GM12878 (cell line): ENCODE data around the gene BCR. TPM values are rescaled to one million over a fixed set of nuclear protein-coding genes. Genes with fewer than 3 reads are reported as not detected.

ENCODE experiments used
- BMI1 ChIP-seq: fragments of 450-650 bp; IDR thresholded peaks from 2 replicates; pipeline ENCODE4 v1.6.1; 2016; ENCODE audit warnings: mild to moderate bottlenecking, moderate library complexity, borderline replicate concordance
- NR2F1 ChIP-seq: fragments of 450-650 bp; conservative IDR thresholded peaks from 2 replicates; pipeline ENCODE4 v1.6.1; 2017; ENCODE audit warnings: mild to moderate bottlenecking
- PAX8 ChIP-seq: fragments of 450-650 bp; IDR thresholded peaks from 2 replicates; pipeline ENCODE4 v1.6.1; 2017; ENCODE audit warnings: mild to moderate bottlenecking, moderate library complexity
- POLR2AphosphoS2 ChIP-seq: IDR thresholded peaks from 2 replicates; pipeline ENCODE4 v1.6.1; 2011; ENCODE audit warnings: low read depth, mild to moderate bottlenecking, low read length, improper control_type of control experiment, moderate library complexity
- SREBF1 ChIP-seq: IDR thresholded peaks from 2 replicates; pipeline ENCODE4 v1.6.1; 2012; ENCODE audit warnings: mild to moderate bottlenecking, low read length
- SUPT20H ChIP-seq: IDR thresholded peaks from 2 replicates; pipeline ENCODE4 v1.6.1; 2011; ENCODE audit warnings: low read depth, mild to moderate bottlenecking, low read length, moderate library complexity, borderline replicate concordance; ENCODE audit not compliant: control insufficient read depth
- TAF1 ChIP-seq: IDR thresholded peaks from 2 replicates; pipeline ENCODE4 v1.6.1; 2011; ENCODE audit warnings: mild to moderate bottlenecking, low read depth, low read length, borderline replicate concordance
- TBL1XR1 ChIP-seq: IDR thresholded peaks from 2 replicates; pipeline ENCODE4 v1.6.1; 2012; ENCODE audit warnings: low read depth, low read length, improper control_type of control experiment
- polyA plus RNA-seq, 11 experiments: library from polyadenylated mRNA; depleted of rRNA in 4 of 11; unstranded in 6 of 11; stranded (reverse) in 5 of 11; fragments of >200 nt; fragmentation: Nextera tagmentation in 4 of 11; fragmentation: Illumina TruSeq in 1 of 11; extraction: Ambion mirVana in 4 of 11; extraction: Trizol in 1 of 11; gene quantifications; 1 replicate in 1 of 11; 2 replicates in 10 of 11; pipeline versions ENCODE4 v1.2.1 to v1.2.3, GENCODE V29; 2011 to 2016; ENCODE audit warnings: inconsistent platforms in 2 of 11, missing spikeins in 2 of 11, low read depth in 1 of 11
- total RNA-seq, 4 experiments: library from RNA; depleted of rRNA in 3 of 4; stranded (reverse); fragments of >200 nt in 3 of 4; fragmentation: Illumina TruSeq in 1 of 4; extraction: Trizol in 1 of 4; gene quantifications; 2 replicates each; pipeline versions ENCODE4 v1.2.1 to v1.2.3, GENCODE V29; 2013 to 2021
- TF ChIP-seq, protein P1 (sequence below): IDR thresholded peaks from 2 replicates; pipeline ENCODE4 v1.6.1; 2012; ENCODE audit warnings: improper control_type of control experiment, low read depth, low read length; ENCODE audit not compliant: insufficient replicate concordance
- TF ChIP-seq, protein P2 (sequence below): fragments of 450-650 bp; conservative IDR thresholded peaks from 2 replicates; pipeline ENCODE4 v1.6.1; 2017; ENCODE audit warnings: mild to moderate bottlenecking, moderate library complexity
- TF ChIP-seq, protein P3 (sequence below): fragments of 450-650 bp; IDR thresholded peaks from 2 replicates; pipeline ENCODE4 v1.6.1; 2016; ENCODE audit warnings: mild to moderate bottlenecking
- TF ChIP-seq, protein P4 (sequence below): fragments of 450-650 bp; IDR thresholded peaks from 2 replicates; pipeline ENCODE4 v1.6.1; 2017; ENCODE audit warnings: low read depth, mild to moderate bottlenecking, moderate library complexity
- TF ChIP-seq, protein P5 (sequence below): fragments of 450-650 bp; formaldehyde crosslinking; IDR thresholded peaks from 2 replicates; pipeline ENCODE4 v1.4.0; 2022; ENCODE audit warnings: mild to moderate bottlenecking, moderate library complexity

The BCR gene
- total and polyA plus RNA-seq, 10 of the 15 experiments (the other 5 are each of a cell fraction or from before 2014, with no cell fraction given), result 1.7 to 64.7 (median 18.4) TPM

DNA sequence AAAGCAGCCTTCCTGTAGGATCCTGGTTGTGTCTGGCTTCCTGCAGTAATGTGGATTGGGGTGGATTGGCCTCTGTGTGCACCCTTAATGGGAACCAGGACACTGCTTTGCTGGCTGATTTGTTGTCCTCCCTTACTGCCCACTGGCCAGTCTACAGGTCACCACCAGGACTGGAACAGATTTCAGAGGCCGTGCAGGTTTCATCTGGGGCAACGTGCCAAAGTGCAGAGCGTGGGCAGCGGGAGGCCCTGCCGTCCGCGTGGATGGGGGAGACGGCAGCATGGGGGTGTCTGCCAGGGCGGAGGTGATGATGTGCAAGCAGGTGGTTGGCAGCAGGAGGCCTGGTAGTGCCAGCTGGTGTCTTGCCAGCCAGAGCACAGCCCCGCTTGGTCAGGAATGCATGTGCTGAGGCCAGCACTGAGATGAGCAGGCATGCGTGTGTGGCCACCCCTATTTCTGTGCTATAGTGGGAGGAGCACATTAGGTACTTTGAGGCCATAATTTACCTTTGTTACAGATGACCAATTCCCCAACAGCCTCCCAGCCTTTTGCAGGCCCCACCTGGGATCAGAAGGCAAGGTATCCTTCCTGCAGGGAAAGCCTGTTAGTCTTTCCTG is 24.3 kb downstream of the BCR start (continued):
- TF ChIP-seq, protein P1, sequence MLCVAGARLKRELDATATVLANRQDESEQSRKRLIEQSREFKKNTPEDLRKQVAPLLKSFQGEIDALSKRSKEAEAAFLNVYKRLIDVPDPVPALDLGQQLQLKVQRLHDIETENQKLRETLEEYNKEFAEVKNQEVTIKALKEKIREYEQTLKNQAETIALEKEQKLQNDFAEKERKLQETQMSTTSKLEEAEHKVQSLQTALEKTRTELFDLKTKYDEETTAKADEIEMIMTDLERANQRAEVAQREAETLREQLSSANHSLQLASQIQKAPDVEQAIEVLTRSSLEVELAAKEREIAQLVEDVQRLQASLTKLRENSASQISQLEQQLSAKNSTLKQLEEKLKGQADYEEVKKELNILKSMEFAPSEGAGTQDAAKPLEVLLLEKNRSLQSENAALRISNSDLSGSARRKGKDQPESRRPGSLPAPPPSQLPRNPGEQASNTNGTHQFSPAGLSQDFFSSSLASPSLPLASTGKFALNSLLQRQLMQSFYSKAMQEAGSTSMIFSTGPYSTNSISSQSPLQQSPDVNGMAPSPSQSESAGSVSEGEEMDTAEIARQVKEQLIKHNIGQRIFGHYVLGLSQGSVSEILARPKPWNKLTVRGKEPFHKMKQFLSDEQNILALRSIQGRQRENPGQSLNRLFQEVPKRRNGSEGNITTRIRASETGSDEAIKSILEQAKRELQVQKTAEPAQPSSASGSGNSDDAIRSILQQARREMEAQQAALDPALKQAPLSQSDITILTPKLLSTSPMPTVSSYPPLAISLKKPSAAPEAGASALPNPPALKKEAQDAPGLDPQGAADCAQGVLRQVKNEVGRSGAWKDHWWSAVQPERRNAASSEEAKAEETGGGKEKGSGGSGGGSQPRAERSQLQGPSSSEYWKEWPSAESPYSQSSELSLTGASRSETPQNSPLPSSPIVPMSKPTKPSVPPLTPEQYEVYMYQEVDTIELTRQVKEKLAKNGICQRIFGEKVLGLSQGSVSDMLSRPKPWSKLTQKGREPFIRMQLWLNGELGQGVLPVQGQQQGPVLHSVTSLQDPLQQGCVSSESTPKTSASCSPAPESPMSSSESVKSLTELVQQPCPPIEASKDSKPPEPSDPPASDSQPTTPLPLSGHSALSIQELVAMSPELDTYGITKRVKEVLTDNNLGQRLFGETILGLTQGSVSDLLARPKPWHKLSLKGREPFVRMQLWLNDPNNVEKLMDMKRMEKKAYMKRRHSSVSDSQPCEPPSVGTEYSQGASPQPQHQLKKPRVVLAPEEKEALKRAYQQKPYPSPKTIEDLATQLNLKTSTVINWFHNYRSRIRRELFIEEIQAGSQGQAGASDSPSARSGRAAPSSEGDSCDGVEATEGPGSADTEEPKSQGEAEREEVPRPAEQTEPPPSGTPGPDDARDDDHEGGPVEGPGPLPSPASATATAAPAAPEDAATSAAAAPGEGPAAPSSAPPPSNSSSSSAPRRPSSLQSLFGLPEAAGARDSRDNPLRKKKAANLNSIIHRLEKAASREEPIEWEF, result no peak
- TF ChIP-seq BMI1, result no peak
- TF ChIP-seq POLR2AphosphoS2, result no peak
- TF ChIP-seq, protein P2, sequence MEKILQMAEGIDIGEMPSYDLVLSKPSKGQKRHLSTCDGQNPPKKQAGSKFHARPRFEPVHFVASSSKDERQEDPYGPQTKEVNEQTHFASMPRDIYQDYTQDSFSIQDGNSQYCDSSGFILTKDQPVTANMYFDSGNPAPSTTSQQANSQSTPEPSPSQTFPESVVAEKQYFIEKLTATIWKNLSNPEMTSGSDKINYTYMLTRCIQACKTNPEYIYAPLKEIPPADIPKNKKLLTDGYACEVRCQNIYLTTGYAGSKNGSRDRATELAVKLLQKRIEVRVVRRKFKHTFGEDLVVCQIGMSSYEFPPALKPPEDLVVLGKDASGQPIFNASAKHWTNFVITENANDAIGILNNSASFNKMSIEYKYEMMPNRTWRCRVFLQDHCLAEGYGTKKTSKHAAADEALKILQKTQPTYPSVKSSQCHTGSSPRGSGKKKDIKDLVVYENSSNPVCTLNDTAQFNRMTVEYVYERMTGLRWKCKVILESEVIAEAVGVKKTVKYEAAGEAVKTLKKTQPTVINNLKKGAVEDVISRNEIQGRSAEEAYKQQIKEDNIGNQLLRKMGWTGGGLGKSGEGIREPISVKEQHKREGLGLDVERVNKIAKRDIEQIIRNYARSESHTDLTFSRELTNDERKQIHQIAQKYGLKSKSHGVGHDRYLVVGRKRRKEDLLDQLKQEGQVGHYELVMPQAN, result no peak
- TF ChIP-seq PAX8, result no peak
- TF ChIP-seq, protein P3, sequence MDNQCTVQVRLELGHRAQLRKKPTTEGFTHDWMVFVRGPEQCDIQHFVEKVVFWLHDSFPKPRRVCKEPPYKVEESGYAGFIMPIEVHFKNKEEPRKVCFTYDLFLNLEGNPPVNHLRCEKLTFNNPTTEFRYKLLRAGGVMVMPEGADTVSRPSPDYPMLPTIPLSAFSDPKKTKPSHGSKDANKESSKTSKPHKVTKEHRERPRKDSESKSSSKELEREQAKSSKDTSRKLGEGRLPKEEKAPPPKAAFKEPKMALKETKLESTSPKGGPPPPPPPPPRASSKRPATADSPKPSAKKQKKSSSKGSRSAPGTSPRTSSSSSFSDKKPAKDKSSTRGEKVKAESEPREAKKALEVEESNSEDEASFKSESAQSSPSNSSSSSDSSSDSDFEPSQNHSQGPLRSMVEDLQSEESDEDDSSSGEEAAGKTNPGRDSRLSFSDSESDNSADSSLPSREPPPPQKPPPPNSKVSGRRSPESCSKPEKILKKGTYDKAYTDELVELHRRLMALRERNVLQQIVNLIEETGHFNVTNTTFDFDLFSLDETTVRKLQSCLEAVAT, result no peak
- TF ChIP-seq SUPT20H, result no peak
- TF ChIP-seq, protein P4, sequence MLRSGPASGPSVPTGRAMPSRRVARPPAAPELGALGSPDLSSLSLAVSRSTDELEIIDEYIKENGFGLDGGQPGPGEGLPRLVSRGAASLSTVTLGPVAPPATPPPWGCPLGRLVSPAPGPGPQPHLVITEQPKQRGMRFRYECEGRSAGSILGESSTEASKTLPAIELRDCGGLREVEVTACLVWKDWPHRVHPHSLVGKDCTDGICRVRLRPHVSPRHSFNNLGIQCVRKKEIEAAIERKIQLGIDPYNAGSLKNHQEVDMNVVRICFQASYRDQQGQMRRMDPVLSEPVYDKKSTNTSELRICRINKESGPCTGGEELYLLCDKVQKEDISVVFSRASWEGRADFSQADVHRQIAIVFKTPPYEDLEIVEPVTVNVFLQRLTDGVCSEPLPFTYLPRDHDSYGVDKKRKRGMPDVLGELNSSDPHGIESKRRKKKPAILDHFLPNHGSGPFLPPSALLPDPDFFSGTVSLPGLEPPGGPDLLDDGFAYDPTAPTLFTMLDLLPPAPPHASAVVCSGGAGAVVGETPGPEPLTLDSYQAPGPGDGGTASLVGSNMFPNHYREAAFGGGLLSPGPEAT, result no peak
- TF ChIP-seq, protein P5, sequence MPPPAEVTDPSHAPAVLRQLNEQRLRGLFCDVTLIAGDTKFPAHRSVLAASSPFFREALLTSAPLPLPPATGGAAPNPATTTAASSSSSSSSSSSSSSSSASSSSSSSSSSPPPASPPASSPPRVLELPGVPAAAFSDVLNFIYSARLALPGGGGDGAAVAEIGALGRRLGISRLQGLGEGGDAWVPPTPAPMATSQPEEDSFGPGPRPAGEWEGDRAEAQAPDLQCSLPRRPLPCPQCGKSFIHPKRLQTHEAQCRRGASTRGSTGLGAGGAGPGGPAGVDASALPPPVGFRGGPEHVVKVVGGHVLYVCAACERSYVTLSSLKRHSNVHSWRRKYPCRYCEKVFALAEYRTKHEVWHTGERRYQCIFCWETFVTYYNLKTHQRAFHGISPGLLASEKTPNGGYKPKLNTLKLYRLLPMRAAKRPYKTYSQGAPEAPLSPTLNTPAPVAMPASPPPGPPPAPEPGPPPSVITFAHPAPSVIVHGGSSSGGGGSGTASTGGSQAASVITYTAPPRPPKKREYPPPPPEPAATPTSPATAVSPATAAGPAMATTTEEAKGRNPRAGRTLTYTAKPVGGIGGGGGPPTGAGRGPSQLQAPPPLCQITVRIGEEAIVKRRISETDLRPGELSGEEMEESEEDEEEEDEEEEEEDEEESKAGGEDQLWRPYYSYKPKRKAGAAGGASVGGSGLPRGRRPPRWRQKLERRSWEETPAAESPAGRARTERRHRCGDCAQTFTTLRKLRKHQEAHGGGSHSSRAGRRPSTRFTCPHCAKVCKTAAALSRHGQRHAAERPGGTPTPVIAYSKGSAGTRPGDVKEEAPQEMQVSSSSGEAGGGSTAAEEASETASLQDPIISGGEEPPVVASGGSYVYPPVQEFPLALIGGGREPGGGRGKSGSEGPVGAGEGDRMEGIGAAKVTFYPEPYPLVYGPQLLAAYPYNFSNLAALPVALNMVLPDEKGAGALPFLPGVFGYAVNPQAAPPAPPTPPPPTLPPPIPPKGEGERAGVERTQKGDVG, result no peak
- TF ChIP-seq TBL1XR1, result no peak
- TF ChIP-seq TAF1, result no peak
- no peak for TF ChIP-seq NR2F1
- TF ChIP-seq SREBF1, result no peak
